Islet of Langerhans (tissue), 1 donor: ENCODE data around the gene MYO10.

Source experiments
- FAIRE-seq: peaks from one replicate; lab custom pipeline; 2011; peaks lifted over from hg19 to GRCh38; lab: Jason Lieb, UNC

The MYO10 gene

GRCh38 chr5:16616536-16617273 lies 319.4 kb downstream of the MYO10 start, which contains the start of gene RETREG1:
TSS of gene RETREG1 (minus strand) at chr5:16616997. CDS start at chr5:16616971, 26 bp downstream.
- FAIRE-seq = no peak

- FAIRE-seq = no peak
Observed at GRCh38 chr5:16615741-16616535, 320.1 kb downstream of the MYO10 start.

- FAIRE-seq = no peak
Observed at GRCh38 chr5:16612007-16612406, 324.1 kb downstream of the MYO10 start.
